NK-92 (cell line): ENCODE measurements around the gene TRPV4.

Experiments used
- DNase-seq: peaks from one replicate; lab custom pipeline; 2025; ENCODE audit not compliant: unreplicated experiment; lab: John Stamatoyannopoulos, UW

TRPV4 gene

DNA sequence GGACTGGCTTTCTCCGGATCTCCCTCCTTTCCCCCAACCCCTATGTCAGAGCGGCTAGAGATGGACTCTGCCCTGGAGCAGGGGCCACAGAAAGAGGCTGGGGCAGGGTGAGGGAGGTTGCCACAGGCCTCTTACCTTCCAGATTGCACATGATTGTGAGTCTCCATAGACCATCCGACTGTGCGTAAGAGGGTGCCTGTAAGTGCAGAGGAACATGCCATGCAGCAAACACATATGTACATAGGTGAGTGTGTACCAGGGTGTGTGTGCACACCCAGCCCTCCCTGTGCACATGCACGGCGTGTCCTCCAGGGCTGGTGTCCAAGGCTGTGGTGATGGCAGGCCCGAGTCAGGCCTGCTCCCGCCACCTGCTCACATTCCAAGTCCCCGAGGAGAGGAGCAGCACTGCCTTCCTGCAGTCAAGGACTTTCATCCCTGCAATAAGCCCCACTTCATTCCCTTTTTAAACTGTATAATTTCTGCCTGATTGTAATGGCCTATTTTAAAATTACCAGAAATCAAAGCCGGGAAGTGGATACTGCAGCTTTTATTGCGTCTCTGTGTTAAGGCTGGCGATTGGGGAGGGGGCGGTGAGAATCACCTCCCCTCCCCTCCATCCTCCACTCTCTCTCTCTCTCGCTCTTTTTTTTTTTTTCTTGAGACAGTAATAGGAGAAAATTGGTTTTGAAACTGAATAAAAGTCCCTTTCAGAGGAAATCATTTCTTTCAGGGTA is 91.1 kb downstream of the TRPV4 start:
- no peak for DNase-seq

DNA sequence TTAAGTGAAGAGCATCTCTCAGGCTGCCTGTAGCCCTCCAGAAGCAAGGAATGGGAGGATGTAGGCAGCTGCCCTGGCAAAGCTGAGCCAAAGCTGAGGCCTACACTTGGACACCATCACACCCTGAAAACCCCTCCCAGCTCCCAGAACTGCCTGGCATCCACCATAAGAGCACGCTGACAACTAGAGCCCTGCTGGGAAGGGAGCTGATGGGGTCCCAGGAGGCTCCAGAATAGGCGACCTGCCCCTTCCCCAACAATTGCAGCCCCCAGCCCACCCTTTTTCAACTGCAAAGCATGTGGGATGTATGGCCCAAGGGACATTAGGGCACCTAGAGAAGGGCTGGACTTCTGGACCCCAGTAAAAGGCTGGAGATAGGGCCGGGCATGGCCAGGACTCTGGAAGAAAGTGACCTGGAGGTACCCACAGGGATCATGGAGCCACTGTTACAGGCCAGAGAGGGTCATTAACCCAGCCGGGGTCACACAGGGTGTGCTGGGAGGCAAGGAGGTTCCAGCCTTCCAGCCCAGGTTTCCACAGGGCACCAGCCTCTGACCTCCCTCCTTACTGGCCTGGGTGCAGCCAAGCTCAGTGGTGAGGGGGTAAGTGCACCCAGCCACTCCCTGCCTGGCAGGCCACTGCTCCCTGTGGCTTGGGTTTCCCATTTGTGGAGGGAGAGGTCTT is 91.8 kb downstream of the TRPV4 start:
- DNase-seq, result no peak

GRCh38 chr12:109740694-109741245 is 92.4 kb downstream of the TRPV4 start:
- no peak for DNase-seq

GRCh38 chr12:109739747-109740693 is 93.2 kb downstream of the TRPV4 start:
- no peak for DNase-seq

- no peak for DNase-seq
Observed at GRCh38 chr12:109738878-109739665, 94.1 kb downstream of the TRPV4 start.

DNA sequence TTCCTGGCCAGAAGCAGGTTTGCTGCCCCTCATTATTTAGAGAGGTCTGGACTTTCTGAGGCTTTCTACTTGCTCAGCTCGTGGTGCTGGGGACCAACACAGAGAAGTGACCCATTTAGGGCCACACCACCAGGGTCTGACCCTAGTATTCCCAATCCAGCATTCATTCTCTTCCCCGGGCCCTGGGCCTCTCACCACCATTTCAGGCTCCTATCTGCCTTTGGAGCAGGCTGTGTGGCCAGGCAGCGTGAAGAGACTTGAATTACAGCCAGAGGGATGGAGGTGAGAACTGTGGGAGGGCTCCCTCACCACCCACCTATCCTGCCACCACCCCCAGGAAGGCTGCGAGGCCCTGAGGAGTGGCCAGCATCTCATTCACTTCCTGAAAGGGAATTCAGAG is 95.0 kb downstream of the TRPV4 start:
- no peak for DNase-seq

GRCh38 chr12:109737631-109738030 is 95.6 kb downstream of the TRPV4 start:
- no peak for DNase-seq

DNA sequence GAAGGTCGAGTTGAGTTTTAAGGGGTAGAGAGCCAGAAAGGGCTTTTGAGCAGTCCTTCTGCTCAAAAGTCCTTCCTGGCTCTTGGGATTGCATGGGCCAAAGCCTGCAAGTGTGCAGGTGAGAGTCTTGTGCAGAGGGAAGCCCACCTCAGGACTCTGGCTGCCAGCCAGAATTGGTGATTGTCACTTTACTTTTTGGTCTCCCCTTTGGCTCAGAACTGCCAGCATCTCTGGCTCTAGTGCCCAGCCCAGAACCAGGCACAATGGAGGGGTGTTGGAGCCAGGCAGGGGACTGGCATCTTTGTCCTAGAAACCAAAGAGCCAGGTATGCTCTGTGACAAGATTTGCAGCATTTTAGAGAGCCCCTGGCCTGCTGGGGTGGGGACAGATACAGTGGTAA is 96.1 kb downstream of the TRPV4 start:
- no peak for DNase-seq

- DNase-seq, result no peak
Observed at GRCh38 chr12:109736552-109737108, 96.6 kb downstream of the TRPV4 start.

GRCh38 chr12:109735825-109736551 is 97.2 kb downstream of the TRPV4 start:
- no peak for DNase-seq

GRCh38 chr12:109735051-109735521 is 98.1 kb downstream of the TRPV4 start:
- DNase-seq, result no peak

DNA sequence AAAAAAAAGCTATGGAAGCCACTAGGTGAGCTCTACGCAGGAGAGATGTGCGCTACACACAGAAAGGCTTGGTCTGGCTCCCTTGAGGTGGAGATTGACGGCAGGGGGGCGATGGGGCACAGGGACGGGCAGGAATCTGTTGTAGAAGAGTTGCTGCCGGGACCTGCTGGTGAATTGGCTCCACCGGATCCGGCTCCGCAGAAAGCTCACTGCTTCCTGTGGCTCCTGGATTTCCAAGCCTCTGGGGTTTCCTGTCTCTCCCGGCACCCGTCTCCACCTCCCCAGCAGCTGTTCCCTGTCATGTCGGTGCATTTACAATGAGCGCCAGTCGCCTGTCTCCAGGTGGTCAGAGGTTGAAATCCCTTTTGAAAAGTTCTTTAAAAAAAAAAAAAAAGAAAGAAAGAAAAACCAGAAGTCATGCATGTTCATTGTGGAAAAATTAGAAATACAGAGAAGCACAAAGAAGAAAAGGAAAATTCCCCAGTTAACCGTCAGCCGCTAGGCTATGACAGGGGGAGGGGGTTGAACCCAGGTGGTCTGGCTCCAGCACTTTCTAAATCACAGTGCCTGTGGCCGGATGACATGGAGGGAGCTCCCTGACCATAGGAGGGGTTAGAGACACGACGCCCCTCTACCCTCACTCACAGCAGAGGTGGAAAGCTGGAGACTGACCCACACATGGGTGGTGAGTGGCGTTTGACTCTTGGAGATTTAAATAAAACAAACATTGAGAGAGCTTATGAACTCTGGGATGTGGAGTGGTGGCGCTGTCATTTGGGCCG is 98.8 kb downstream of the TRPV4 start:
- DNase-seq, result no peak
